NCI-H82 (cell line): ENCODE measurements around the gene SHH.

Experiments
- DNase-seq: peaks from one replicate; lab custom pipeline; 2025; lab: John Stamatoyannopoulos, UW

SHH gene

DNA sequence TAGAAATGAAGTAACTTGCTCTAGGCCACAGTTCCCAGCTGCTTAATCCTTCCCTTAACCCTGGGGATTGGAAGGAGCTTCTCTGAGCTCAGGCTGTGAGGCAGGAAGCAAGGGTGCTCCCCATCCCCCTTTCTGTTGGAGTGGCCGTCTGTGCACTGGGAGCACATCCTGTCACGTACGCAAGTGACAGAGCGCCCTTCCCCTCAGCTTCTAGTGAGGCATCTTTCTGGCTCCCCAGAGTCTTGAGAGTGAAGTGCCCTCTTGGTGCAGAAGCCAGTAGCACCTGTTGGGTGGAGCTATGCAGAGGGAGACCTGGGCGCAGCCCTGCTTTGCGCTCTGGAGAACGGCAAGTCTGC is 47.8 kb downstream of the SHH start:
- DNase-seq: no peak

DNA sequence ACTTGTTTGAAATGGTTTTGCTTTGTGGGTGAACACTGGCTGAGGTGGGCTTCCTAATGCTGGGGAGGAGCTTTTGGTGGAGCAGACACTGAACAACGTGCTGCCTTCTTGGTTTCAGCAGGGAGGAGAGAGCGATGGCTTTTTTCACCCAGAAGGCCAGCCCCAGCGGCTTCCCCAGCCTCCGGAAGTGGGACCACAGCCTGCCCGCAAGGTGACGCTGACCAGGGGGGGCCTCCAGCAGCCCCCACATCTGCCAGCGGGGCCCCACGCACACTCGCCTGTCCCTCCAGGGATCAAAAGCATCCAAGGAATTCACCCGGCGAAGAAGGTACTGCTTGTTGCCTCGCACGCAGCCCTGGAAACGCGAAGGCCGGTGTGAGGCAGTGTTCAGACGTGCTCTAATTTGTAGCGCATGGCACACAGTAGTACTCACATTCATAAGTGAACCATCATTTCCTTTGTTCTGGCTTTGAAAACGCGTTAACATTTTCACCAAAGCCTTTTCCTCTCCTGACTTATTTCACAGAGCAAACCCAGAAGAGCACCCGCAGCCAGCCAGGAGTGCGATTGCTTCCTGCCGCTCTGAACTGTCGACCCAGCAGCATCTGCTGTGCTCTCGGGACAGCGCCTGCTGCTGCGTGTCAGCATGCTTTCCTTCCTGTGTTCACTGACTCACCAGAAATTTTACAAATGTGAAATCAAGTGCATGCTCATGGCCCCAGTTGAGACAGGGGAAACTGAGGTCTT is 48.4 kb downstream of the SHH start:
- DNase-seq: no peak

DNA sequence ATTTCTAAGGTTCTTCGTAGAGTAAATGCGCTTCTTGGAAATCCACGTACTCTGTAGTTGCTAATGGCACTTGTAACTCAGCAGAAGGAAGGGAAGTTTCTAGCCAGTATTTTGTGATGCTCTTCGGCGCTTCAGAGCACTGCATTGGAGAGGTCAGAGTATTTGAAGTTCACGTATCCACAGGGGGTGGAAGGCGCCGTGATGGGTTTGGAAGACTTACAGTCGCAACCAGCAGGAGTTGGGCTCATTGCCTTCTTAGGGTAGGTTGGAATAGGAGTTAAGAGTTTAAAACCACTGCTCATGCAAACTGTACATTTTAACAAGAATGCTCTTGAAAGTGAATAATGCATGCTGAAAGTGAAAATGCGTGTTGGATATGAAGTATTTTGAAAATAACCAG is 49.1 kb downstream of the SHH start:
- DNase-seq: no peak

DNA sequence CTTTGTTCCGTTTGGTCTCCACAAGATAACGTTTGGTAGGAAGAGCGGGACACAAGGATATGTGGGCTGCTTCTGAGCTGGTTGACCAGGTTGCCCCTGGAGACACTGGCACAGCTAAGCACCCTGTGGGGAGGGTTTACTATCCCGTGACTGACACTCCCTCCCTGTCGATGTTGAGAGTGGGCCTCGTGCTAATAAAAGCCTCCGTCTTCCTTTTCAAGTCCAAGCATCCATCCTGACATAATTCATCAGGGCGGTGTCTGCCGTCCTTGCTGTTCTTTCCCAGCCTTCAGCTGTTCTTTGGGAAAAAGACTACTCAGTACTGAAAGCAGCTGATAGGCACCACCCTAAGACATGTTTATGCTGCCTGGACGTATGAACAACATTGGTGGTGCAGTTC is 49.6 kb downstream of the SHH start:
- DNase-seq: no peak

DNA sequence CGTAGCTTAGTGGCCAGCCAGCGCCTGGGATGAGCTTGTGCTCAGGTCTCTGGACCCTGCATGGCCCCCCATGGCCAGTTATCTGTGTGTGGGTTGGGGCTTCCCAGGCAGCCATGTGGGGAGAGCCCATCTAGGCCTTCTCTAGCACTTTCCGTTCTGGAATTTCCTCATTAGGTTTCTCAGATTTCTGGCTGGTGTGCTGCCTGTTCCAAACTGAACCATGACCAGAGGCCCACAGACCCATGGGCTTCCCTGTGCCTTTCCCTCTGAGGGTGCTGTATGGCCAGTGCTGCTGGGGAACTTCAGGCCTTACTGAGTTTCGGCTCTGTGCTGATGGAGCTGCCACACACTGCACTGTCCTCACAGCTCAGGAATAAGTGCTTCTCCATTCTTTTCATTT is 50.2 kb downstream of the SHH start:
- DNase-seq: no peak

DNA sequence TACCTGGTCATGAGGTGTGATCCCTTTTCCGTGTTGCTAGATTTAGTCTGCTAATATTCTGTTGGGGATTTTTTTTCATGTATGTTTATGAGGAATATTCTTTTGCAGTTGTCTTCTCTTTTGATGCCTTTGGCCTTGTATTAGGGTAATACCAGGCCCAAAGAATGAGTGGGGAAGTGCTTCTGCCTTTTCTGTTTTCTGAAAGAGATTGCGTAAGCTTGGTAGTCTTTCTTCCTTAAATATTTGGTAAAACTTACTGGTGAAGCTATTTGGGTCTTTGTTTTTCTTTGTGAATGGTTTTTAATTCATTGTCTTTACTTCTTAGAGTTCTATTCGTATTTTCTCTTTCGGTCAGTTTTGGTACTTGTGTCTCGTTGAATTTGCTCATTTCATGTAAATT is 51.1 kb downstream of the SHH start:
- no peak for DNase-seq

DNA sequence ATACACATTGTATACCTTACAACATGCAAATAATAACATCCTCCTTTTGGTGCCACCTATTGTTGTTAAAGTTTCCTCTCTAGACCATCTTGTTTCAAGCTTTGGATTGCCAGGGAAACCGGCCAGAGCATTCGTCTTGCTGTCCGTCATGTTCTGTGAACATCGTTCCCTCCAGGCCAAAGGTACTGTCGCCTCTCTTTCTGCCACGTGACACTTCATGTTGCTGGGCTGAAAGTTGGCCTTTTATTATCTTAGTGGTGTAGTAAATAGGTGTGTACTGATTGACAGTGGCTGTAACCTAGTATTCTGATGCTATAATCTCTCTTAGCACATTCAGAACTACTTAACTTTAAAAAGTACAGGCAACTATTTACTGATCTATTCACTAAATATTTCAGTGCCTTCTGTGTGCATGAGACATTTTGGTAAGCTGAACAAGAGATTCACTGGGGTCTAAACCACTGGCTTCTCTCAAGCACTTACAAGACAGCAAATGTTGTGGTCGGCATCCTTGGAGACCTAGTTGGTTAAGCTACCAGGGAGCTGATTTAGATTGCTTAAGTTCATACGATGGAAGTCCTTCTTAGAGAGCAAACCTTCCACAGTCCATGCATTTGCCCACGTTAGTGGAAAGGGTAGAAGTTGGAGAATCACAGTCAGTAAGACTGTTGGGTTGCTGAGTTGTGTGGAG is 52.4 kb downstream of the SHH start:
- DNase-seq: no peak

DNA sequence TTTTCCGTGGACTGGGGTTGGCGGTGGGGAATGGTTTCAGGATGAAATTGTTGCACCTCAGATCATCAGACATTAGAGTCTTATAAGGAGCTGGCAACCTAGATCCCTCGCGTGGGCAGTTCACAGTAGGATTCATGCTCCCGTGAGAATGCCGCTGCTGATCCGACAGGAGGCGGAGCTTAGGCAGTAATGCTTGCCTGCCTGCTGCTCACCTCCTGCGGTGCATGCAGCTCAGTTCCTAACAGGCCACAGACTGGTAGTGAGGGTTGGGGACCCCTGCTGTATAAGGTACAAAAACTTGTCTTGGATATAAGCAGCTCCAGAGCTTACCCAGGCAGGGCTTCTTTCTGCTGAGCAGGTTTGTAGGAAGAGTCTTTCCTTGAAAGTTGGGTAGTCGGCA is 53.9 kb downstream of the SHH start:
- DNase-seq: no peak

DNA sequence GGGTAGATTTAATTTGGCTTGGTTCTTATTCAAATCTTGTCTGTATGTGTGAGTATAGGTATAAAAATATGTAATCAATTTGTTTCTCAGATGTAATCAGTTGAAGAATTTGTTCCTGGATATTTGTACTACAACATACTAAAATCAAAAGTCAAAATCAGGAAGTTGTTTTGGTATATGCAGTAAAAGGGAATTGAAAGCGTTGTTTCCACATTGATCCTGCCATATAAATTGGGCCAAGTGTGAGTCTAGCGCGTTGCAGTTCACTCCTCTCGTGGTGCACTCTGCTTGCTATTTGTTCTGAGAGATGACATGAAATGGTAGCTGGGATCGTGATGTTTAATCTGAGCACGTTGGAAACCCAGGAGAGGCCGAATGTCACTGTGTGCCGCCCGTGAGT is 55.9 kb downstream of the SHH start:
- no peak for DNase-seq

DNA sequence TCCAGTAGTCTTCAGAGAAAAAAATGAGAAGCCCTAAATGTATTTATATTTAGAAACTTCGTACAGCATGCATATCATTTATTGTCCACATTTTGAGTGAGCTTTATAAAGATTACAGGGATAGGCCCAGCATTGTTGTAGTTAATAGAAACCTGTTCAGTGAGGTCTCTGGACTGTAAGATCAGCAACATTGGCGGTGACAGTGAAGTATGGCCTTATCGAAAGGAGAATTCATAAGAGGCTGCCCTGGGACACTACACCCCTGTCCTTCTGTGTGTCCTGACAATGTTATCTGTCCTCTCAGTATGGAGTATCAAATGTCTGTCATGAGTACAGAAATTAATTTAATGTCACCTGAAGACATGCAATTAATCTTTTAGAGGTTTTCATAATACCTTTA is 57.2 kb downstream of the SHH start:
- DNase-seq: no peak

DNA sequence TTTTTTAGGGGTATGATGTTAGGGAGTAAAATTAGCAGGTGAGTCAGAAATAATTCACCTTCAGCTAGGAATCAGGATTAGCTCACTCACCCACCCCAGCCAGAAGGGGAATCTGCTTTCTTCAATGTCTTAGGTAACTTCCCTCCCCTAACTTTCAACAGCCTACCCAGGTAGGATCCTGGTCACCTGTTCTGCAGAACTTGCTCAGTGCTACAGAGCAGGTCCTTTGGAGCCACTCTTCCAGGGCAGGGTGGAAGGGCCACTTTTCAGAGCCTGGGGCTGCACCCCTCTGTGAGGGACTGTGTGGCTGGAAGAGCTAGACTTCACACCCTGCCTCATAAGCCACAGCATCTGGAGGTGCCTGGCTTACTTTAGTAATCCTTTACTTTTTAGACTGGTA is 58.1 kb downstream of the SHH start:
- no peak for DNase-seq

DNA sequence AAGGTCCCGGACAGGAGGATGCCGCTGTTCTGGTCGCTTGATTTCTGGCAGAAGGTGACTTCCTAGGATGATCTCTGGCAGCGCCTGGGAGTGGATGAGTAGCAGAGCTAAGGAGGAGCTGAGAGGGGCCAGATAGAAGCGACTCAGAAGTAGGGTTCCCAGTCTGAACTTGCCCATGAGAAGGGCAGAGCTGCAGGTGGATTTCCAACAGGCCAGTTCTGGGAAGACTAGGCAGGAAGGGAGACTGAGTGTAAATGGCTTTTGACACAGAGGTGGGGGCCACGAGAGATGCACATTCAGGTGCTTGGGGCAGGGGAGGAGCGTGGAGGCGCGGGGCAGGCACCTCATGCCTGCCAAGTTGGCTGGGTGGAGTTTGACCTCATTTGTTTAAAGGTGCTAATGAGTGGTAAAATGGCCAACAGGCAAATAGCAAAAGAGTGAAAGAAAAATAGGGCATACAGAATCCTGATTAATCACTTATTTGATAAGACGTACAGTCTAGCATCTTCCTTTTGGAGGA is 58.8 kb downstream of the SHH start:
- no peak for DNase-seq

DNA sequence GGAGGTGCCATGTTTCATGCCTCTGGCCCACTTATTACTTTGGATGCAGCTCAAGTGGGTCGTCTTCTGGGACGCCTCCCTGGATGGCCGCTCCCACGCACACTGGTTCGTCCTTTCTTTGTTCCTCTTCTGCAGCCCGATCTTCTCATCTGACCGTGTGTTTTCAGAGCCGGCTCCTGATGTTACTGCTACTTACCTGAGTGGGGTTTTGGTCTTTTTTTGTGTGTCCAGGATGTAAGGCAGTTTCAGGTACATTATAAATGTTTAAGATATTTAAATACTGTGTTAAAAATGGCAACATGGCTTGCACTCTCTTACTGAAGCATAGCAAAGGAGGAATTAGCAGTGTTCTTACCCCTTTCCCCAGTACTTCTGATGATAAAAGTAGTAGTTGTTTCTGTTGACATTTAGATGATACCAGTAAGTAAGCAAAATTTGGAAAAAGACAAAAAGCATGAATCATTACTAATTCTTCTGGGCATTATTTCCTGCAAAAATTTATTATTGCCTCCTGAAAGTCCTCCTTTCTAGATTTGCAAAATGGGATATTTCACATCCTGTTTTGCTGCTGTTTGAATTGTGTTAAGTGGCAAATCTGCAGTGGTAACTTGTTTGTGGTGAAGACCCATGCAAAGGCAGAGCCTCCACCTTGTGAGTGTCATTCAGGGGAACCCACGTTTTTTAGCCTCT is 59.4 kb downstream of the SHH start:
- DNase-seq: no peak

DNA sequence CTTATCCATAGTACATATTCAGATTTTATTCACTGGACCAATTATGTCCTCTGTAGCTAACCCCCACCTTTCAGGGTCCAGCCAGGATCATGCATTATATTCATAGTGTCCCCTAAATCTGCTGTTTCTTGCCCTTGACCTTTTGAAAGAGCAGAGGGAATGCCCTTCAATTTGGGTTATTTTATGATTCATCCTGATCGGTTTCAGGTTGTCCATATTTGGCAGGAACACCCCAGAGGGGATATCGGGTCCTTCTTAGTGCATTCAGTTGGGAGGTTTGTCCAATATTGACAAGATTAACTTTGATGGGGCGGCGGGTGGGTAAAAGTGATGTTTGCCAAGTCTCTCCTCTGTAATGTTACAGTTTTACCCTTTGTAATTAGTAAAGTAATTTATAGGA is 60.9 kb downstream of the SHH start:
- no peak for DNase-seq

DNA sequence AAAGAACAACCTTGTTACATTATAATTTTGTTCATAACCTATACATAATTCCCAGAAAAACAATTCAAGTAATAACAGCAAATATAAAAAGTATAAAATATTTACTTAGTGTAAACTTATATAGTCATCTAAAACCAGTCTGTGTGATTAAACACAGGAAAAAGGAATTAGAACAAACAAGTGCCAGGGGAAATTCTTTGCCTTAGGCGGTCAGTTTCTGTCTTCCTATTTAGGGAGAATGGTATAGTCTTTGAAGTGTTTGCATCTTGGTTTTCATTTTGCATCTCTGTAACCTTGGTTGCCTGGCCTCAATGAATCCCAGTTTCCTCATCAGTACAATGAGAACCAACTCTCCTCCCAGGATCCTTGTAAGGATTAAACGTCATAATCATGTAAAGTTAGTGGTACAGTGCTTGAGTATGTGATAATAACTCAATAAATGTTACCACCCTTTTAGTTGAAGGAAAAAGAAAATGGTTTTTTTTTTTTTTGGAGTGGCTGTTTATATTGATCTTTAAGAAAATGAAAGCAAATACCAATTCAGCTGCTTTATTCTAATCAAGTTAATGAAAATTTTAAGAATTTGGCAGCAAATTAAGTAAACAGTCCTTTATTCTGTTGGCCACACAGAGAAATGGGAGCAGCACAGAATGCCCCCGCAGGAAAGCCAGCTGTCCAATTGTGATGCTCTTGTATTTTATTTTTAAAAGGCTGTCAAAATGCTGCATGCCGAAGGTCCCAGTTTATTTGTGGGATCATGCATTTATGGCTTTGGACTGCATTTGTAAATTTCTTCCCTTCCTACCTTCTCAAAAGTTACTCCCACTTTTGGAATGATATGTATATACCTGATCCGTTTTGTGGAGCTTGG is 61.8 kb downstream of the SHH start:
- no peak for DNase-seq
